ENCODE results near the gene TPSD1.
"Not testable (repeated sequence)": the region's sequence is repeated elsewhere in the genome, so short reads cannot be mapped to it uniquely, and the experiment has no call there.

TPSD1 gene

DNA sequence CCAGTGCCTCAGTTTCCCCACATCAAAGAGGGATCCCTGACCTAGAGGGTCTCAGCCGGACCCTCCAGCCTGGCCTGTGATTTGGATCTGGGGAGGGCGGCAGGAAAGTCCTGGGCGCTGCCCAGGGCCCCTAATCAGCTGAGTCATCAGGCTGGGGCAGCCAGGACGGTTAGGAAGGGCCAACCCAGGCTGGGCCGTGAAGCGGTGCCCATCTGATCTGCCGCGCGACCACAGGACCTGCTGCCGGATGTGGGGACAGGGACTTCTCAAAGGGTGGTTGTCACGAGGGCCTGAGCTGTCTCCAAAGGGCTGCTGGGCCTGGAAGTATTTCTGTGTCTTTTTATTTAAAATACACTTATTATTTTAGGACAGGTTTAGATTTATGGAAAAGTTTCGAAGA lies 11.0 kb upstream of the TPSD1 start:
- peak; percentile 41 to 50 for DNase-seq
- TF ChIP-seq GATA1 (IDR thresholded peaks at IDR 0.05; ENCODE audit: low read depth, low read length) (no peak), POLR2A (IDR thresholded peaks at IDR 0.05; ENCODE audit: low read length) (no peak)

DNA sequence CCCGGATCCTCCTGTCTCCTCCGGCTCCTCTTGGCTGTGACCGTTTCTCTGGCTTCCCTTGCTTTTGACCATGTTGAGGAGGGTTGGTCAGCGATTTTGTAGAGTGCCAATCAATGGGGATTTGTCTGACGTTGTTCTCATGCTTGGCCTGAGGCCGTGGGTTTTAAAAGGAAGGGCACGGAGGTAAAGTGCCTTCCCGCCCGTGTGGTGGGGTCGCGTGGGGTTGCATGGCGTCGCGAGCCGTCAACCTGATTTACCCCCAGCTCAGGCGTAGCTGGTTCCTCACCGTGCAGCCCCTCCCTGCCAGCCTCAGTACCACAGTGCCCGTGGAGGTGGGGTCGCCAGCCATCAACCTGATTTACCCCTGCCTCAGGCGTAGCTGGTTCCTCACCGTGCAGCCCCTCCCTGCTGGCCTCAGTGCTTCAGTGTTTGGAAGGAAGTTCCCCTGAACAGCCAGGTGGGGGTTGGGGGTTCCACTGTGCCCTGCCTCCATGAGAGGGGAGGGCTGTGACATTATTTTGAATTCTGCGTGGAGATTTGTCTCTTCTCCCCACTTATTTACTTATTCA lies 10.3 kb upstream of the TPSD1 start:
- DNase-seq, result no peak
- TF ChIP-seq GATA1 (IDR thresholded peaks at IDR 0.05; ENCODE audit: low read depth, low read length) (no peak), POLR2A (IDR thresholded peaks at IDR 0.05; ENCODE audit: low read length) (peak; percentile 32)

DNA sequence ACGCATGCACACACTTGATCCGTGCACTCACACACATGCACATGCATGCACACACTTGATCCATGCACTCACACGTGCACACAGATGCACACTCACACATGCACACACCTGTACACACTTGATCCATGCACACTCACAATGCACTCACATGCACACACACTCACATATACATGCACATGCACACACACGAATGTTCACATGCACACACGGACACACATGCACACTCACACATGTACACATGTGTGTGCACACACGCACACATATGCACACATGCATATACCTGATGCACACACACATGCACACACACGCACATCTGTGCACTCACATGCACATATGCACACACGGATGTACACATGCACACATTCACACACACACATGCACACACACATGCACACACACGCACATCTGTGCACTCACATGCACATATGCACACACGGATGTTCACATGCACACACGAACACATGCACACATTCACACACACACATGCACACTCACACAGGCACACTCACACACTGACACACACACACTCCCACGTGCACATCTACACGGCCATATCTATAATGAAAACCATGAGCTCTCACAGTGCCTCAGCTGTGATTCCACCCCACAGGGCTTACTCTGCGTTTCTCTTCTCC lies 7.8 kb upstream of the TPSD1 start:
- not testable (repeated sequence) for DNase-seq
- TF ChIP-seq POLR2A (IDR thresholded peaks at IDR 0.05; ENCODE audit: low read length), result peak; percentile 60

DNA sequence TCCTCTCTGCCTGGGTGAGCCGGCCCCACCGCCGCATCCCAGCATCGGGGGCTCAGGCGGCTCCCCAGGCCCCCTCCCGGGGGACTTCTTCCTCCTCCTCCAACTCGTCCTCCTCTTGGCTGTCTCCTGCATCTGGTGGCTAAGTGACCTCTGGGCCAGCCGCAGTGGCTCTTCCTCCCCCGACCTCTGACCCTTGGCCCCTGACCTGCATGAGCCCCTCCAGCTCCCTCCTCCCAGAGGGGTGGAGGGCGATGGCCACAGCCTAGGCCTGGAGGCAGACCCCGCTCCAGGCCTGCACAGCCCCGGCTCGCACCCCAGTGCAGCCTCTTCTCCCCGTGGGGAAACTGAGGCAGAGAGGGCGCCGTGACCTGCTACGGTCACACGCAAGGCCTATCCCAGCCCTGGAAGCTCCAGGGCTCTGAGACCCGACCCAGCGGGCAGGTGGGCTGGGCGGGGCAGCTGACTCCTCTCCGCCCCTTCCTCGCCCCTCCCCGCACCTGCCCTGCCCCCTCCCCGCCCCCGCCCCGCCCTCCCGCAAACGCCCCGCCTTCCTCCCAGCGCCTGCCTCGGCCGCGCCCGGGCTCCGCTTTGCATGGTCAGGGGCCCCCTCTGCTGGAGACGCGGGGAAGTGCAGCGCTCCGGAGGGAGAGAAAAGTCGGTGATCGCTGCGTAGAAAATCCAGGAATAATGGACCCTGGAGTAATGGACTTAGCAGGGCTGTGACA lies 6.7 kb upstream of the TPSD1 start:
- DNase-seq, result not testable (repeated sequence)

DNA sequence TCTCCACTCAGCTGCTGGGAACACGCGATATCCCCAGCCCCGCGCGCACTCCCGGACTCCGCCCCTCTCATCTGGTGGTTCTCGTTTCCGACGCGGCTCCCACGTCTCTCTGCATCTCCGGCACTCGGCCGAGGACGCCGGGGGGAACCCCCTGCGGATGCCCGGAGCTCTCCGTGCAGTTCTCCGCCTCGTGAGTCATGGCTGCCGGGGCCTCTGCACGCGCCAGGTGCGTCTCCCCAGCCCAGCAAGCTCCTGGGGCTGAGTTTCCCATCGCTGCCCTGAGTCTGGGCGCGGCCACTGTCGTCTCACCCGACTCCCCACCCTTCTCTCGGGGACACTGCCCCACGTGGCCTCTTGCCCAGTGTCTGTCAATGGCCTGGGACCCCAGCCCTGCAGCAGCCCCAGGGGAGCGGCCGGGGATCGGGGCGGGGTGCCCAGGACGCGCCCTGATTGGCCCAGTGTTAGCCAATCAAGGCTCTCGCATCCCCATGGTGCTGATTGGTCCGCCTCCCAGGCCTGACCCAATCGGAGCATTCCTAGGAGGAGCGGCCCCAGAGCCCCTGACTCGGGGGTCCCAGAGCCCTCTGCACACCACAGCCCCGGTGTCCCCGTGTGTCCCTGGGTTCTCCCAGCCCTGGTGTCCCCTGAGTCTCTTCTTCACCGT lies 2.0 kb upstream of the TPSD1 start:
- not testable (repeated sequence) for DNase-seq

DNA sequence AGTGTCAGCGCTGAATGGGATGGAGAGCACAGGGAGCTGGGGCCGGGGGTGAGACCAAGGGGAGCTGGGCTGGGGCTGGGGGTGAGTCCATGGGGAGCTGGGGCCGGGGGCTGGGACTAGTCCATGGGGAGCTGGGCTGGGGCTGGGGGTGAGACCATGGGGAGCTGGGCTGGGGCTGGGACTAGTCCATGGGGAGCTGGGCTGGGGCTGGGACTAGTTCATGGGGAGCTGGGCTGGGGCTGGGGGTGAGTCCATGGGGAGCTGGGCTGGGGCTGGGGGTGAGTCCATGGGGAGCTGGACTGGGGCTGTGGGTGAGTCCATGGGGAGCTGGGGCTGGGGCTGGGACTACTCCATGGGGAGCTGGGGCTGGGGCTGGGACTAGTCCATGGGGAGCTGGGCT lies 1.0 kb upstream of the TPSD1 start:
- not testable (repeated sequence) for DNase-seq

DNA sequence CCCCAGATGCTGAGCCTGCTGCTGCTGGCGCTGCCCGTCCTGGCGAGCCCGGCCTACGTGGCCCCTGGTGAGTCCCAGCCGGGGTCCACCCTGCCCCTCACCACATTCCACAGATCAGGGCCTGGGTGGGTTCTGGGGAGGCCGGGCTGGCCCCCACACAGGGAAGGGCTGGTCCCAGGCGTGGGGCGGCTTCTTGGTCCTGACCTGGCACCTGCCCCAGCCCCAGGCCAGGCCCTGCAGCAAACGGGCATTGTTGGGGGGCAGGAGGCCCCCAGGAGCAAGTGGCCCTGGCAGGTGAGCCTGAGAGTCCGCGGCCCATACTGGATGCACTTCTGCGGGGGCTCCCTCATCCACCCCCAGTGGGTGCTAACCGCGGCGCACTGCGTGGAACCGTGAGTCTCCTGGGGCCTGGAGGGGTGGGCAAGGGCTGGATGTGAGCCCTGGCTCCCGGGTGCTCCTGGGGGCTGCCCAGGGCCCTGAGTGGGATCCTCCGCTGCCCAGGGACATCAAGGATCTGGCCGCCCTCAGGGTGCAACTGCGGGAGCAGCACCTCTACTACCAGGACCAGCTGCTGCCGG lies 516 bp downstream of the TPSD1 start:
- not testable (repeated sequence) for DNase-seq

DNA sequence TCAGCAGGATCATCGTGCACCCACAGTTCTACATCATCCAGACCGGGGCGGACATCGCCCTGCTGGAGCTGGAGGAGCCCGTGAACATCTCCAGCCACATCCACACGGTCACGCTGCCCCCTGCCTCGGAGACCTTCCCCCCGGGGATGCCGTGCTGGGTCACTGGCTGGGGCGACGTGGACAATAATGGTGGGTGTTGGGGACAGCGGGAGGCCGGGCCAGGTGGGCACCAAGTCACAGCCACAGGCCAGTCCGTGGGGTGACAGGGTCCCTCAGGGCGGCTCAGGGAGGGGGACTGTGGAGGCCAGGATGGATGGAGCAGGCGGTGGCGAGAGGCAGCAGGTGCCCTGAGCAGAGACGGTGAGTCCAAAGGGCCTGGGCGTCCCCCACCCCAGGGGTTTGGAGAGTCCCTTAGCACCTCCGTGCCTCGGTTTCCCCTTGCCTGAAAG lies 1.0 kb downstream of the TPSD1 start:
- TF ChIP-seq GATA1 (IDR thresholded peaks at IDR 0.05; ENCODE audit: low read depth, low read length), result no peak
- TF ChIP-seq POLR2A (IDR thresholded peaks at IDR 0.05; ENCODE audit: low read length), result no peak
- DNase-seq, result no peak

DNA sequence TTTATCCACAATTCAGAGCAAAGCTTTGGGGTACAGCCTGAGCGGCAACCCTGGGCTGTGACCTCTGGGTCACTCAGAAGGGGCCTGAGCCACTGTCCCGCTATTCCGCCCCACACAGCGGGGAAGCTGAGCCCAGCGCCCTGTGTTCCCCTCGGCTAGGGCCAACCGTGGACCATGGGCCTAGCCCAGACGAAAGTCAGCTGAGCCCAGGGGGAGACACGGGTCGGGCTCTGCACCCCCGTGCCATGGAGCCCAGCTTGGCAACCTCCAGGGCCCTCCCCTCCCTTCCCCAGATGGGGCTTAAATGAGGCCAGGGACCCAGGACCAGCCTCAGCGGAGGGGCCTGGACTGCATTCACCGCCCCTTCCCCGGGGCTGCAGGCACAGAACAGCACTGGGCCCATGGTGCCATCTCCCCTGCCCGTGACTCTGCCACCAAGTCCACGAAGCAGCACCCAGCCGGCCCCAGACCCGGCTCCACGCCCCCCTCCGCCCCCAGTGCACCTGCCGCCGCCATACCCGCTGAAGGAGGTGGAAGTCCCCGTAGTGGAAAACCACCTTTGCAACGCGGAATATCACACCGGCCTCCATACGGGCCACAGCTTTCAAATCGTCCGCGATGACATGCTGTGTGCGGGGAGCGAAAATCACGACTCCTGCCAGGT lies 1.8 kb downstream of the TPSD1 start:
- no peak for TF ChIP-seq POLR2A (IDR thresholded peaks at IDR 0.05; ENCODE audit: low read length)
- no peak for DNase-seq

DNA sequence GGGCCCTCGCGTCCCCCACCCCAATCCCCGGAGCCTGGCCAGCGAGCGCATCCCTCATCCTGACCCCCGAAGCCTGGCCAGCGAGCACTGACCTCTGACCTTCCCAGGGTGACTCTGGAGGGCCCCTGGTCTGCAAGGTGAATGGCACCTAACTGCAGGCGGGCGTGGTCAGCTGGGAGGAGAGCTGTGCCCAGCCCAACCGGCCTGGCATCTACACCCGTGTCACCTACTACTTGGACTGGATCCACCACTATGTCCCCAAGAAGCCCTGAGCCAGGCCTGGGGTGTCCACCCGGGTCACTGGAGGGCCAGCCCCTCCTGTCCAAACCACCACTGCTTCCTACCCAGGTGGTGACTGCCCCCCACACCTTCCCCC lies 2.3 kb downstream of the TPSD1 start:
- DNase-seq, result peak in 1 of 2 experiments; percentile 39
- no peak for TF ChIP-seq POLR2A (IDR thresholded peaks at IDR 0.05; ENCODE audit: low read length)
- no peak for TF ChIP-seq GATA1 (IDR thresholded peaks at IDR 0.05; ENCODE audit: low read depth, low read length)

DNA sequence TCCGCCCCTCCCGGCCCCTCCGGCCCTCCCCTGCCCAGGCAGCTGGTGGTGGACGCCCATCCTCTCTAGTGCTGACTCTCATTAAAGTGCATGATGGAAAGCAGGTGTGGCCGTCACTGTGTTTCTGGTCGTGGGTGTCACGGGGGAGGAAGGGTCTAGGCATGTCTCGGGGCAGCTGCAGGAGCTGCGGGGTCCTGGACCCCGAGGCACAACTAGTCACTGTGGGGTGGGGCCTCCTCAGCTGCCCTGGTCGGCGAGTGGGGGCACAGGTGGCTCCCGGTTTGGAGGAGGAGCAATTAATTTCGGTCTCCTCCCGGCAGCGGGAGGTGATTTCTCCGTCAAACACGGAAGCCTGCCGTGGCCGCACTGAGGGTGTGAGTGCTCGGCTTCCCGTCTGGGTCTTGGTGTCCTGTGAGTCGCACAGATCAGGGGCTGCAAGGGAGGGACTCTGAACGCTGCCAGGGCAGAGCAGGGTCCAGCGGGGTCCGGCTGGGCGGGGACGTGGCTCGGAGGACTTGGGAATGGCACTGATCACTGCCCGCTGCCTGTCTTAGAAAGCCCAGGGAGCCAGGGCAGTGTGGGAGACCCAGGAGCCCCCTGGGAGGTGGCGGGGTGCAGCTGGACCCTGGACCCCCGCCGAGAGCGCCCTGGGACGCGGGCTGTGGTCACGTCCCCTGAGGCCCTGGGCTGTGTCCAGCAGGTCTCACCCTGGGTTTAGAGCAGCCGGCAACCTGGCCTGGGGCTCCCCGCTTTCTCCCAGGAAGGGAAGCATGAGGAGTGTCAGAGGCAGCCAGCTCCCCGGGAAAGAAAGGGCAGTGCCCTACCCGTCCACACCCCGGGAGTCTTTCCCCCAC lies 3.3 kb downstream of the TPSD1 start:
- no peak for DNase-seq
- TF ChIP-seq POLR2A (IDR thresholded peaks at IDR 0.05; ENCODE audit: low read length) (no peak), GATA1 (IDR thresholded peaks at IDR 0.05; ENCODE audit: low read depth, low read length) (no peak)

DNA sequence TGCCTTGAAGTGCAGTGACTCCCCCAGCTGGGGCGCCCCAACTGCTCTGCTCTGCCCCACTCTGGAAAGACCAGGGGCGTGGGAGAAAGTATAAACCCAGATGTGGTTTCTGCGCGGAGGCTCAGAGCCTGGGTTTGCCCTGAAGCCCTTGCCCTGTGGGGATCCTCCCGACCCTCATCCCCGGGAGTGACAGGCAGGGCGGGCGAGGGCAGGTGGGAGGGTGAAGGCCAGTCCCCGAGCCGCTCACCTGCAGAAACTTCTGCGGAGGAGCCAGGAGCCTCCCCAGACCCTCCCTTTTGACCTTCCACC lies 3.8 kb downstream of the TPSD1 start:
- TF ChIP-seq POLR2A (IDR thresholded peaks at IDR 0.05; ENCODE audit: low read length) (no peak), GATA1 (IDR thresholded peaks at IDR 0.05; ENCODE audit: low read depth, low read length) (no peak)
- DNase-seq, result no peak

DNA sequence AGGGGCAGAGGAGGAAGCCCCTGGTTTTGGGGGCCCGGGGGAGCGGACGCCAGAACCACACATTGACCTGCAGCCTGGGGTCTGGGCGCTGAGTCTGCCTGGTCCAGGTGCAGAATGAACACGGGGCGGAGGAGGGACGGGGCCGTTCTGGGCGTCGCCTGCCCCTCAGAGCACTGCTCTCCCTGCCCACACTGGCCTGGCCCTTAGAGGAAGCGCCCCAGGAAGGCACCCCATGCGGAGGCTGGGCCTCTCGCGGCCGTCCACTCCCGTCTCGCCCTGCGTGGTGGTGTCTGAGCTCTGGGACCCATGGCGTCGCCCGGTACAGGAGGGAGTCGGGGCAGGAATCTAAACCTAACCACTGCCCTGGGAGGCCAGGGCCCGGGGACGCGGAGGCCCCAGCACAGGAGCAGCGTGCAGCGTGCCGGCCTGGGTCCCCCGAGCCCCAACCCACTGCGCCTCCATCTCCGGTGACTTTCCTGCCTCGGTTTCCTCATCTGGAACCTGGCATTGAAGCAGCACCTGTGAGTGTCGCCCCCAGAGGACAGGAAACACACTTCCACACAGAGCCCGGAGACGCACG lies 4.3 kb downstream of the TPSD1 start:
- no peak for DNase-seq
- TF ChIP-seq POLR2A (IDR thresholded peaks at IDR 0.05; ENCODE audit: low read length), result no peak

All from erythroblast (primary cell).